Transverse colon (tissue), 4 donors: Measurements from ENCODE around the gene EHMT1. TPM values are rescaled to one million over a fixed set of nuclear protein-coding genes. Genes with fewer than 3 reads are reported as not detected.

Experiments used
- DNase-seq: peaks from one replicate; pipeline ENCODE4 v3.0.0-alpha.2; 2019
- H3K27ac ChIP-seq, 4 donors: fragments of 200-600 bp; sonication (generic); 2 replicates each; pipeline ENCODE4 v1.5.1; 2016 to 2018; ENCODE audit warnings: inconsistent platforms in 4 of 4
- H3K27me3 ChIP-seq: fragments of 200-600 bp; sonication (generic); 2 replicates; pipeline ENCODE4 v1.5.1; 2017; ENCODE audit warnings: inconsistent platforms
- H3K36me3 ChIP-seq, 4 donors: fragments of 200-600 bp; sonication (generic); 2 replicates each; pipeline ENCODE4 v1.5.1; 2017 to 2019; ENCODE audit warnings: inconsistent platforms in 4 of 4
- H3K4me1 ChIP-seq, 4 donors: fragments of 200-600 bp; sonication (generic); 2 replicates each; pipeline ENCODE4 v1.5.1; 2017 to 2020; ENCODE audit warnings: inconsistent platforms in 4 of 4
- H3K4me3 ChIP-seq, 4 donors: fragments of 200-600 bp; sonication (generic); 1 replicate in 1 of 4; 2 replicates in 3 of 4; pipeline versions ENCODE4 v1.5.1 to v1.6.1; 2017 to 2019; ENCODE audit warnings: inconsistent platforms in 4 of 4
- H3K9me3 ChIP-seq, 2 donors: fragments of 200-600 bp; sonication (generic); 2 replicates each; pipeline ENCODE4 v1.5.1; 2017 to 2019; ENCODE audit warnings: inconsistent platforms in 2 of 2
- EP300 ChIP-seq: sonication (generic); formaldehyde crosslinking; IDR thresholded peaks from one replicate; pipeline ENCODE4 v1.6.1; 2017; ENCODE audit warnings: antibody characterized with exemption, low read depth
- POLR2A ChIP-seq: fragments of 450-650 bp; IDR thresholded peaks from one replicate; pipeline ENCODE4 v1.6.1; 2016; ENCODE audit warnings: antibody characterized with exemption, mild to moderate bottlenecking, moderate library complexity
- POLR2AphosphoS5 ChIP-seq, 3 donors: sonication (generic); formaldehyde crosslinking; IDR thresholded peaks; one replicate each; pipeline ENCODE4 v1.6.1; 2016; ENCODE audit warnings: antibody characterized with exemption in 3 of 3
- WGBS, 2 donors: methylation state at CpG; one replicate each; pipeline ENCODE4 v1.1.5; 2018; ENCODE audit warnings: low coverage in 1 of 2; 5-methylcytosine and 5-hydroxymethylcytosine counted together
- in situ Hi-C, 4 donors: fragments of 200-750 bp; cut with MboI; loops; one replicate each; pipeline versions ENCODE4 v1.15.0 to v1.15.1; 2017; ENCODE audit warnings: low sequenced_read_pairs in 3 of 4, low pct_ligation_motif_present in 1 of 4, low pct_unique_long_range_greater_than_20kb in 1 of 4
- intact Hi-C: fragments of 100-400 bp; cut with DNase I; formaldehyde crosslinking; loops from one replicate; pipeline ENCODE4 v1.15.1; 2023; ENCODE audit warnings: low total_unique reads
- total RNA-seq, 4 donors: library from RNA; depleted of rRNA; stranded (reverse); fragments of >200 nt; gene quantifications; one replicate each; pipeline ENCODE4 v1.1.0, GENCODE V29; 2016
- TF ChIP-seq, protein P1 (sequence below), 5 experiments: fragments of 200-600 bp in 3 of 5; fragments of 450-650 bp in 2 of 5; sonication (generic) in 3 of 5; IDR thresholded peaks; 1 replicate in 2 of 5; 2 replicates in 3 of 5; pipeline ENCODE4 v1.5.1; 2016 to 2017; ENCODE audit warnings: antibody characterized with exemption in 5 of 5, inconsistent platforms in 3 of 5, mild to moderate bottlenecking in 2 of 5, moderate library complexity in 1 of 5

The EHMT1 gene
- total RNA-seq, 4 donors from 2014 or later, result 93.8 to 184 (median 139) TPM

DNA sequence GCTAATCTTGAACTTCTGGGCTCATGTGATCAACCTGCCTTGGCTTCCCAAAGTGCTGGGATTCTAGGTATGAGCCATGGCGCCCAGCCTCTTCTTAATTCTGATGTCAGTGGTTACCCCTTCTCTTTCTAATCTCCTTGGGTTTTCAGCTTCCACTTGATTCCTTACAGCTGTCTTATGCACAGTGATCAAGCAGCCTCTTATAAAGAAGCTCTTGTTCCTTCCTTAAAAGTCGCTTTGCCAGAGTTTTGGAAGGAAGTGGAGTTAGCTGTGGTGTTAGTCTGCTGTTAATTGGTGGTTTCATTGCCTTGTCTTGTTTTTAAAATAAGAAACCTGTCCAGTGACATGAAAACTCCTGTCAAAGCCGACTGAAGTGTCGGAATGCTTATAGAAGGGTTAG is 130.7 kb downstream of the EHMT1 start:
- TF ChIP-seq EP300 (no peak), POLR2A (no peak), POLR2AphosphoS5 (IDR thresholded peaks at IDR 0.05) (no peak)
- TF ChIP-seq, protein P1, sequence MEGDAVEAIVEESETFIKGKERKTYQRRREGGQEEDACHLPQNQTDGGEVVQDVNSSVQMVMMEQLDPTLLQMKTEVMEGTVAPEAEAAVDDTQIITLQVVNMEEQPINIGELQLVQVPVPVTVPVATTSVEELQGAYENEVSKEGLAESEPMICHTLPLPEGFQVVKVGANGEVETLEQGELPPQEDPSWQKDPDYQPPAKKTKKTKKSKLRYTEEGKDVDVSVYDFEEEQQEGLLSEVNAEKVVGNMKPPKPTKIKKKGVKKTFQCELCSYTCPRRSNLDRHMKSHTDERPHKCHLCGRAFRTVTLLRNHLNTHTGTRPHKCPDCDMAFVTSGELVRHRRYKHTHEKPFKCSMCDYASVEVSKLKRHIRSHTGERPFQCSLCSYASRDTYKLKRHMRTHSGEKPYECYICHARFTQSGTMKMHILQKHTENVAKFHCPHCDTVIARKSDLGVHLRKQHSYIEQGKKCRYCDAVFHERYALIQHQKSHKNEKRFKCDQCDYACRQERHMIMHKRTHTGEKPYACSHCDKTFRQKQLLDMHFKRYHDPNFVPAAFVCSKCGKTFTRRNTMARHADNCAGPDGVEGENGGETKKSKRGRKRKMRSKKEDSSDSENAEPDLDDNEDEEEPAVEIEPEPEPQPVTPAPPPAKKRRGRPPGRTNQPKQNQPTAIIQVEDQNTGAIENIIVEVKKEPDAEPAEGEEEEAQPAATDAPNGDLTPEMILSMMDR (IDR thresholded peaks at IDR 0.05), result no peak
- in situ Hi-C loops, result no loop called here
- WGBS, 2 donors, result 87 to 100% methylated on average over 2 to 4 of the region's 4 CpGs

DNA sequence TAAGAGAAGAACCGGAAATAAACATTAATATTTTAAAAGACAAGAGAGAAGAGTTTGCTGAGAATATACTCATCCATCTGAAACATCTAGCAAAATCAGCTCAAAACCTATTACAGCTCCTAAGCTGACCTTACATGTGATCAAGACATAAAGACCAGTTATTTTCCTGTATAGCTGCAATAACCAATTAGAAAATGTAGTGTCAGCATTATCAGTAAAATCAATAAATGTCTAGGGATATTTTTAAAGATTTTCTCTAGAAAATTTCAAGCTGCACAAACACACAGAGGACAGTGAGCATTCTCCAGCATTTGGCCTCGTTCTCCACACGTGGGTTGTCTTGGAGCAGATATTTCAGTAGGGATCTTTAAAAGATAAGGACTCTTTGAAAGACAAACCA is 131.2 kb downstream of the EHMT1 start:
- intact Hi-C loops (no loop called here), in situ Hi-C loops (no loop called here)
- H3K4me1 ChIP-seq, result no peaks in the 10 kb centered on the region
- no peaks in the 10 kb centered on the region for H3K9me3 ChIP-seq
- H3K36me3 ChIP-seq, result peaks cover 0 to 32% (median 11%) of the 10 kb centered on the region in 4 donors
- no peaks in the 10 kb centered on the region for H3K27me3 ChIP-seq
- DNase-seq, result no peak
- WGBS, 2 donors, result 76 to 90% methylated on average over 2 to 3 of the region's 3 CpGs
- no peak overlapping the region for H3K4me3 ChIP-seq
- TF ChIP-seq EP300 (no peak), POLR2AphosphoS5 (IDR thresholded peaks at IDR 0.05) (no peak), POLR2A (no peak)
- TF ChIP-seq, protein P1 (IDR thresholded peaks at IDR 0.05), result no peak
- no peak overlapping the region for H3K27ac ChIP-seq

More for the DNA sequence above, 130.7 kb downstream of the EHMT1 start:
- intact Hi-C loops, result no loop called here
- Histone ChIP-seq H3K9me3 (no peaks in the 10 kb centered on the region), H3K4me1 (no peaks in the 10 kb centered on the region), H3K4me3 (no peak overlapping the region), H3K27ac (no peak overlapping the region), H3K36me3 (peaks cover 0 to 31% (median 14%) of the 10 kb centered on the region in 4 donors), H3K27me3 (no peaks in the 10 kb centered on the region)
- DNase-seq, result no peak

DNA sequence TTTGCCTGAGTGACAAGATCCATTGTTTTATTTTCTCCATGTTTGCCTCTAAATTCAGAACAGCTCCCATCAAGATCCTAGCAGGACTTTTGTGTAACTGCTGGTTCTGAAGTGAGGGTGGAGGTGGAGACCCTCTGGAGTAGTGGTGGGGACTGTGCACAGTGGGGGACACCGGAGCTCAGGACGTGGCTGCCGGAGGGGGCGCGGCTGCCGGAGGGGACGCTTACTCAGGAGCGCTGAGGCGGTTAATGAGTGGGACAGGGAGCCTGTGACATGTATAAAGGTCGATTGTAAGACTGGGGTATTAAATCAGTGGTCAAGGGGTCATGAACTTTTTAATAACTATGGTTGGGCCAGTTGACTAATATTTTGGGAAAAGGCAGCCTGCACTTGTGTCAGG is 131.8 kb downstream of the EHMT1 start:
- TF ChIP-seq POLR2A, result no peak
- TF ChIP-seq POLR2AphosphoS5 (IDR thresholded peaks at IDR 0.05), result no peak
- no peak for TF ChIP-seq EP300
- TF ChIP-seq, protein P1 (IDR thresholded peaks at IDR 0.05), result no peak
- in situ Hi-C loops, result no loop called here
- no peaks in the 10 kb centered on the region for H3K9me3 ChIP-seq
- no peaks in the 10 kb centered on the region for H3K4me1 ChIP-seq
- intact Hi-C loops, result no loop called here
- no peak for DNase-seq
- H3K27me3 ChIP-seq, result no peaks in the 10 kb centered on the region
- 97 to 98% methylated on average over 7 to 10 of the region's 10 CpGs for WGBS, 2 donors
- no peak overlapping the region for H3K4me3 ChIP-seq
- no peak overlapping the region for H3K27ac ChIP-seq
- H3K36me3 ChIP-seq, result peaks cover 0 to 37% (median 8%) of the 10 kb centered on the region in 4 donors

DNA sequence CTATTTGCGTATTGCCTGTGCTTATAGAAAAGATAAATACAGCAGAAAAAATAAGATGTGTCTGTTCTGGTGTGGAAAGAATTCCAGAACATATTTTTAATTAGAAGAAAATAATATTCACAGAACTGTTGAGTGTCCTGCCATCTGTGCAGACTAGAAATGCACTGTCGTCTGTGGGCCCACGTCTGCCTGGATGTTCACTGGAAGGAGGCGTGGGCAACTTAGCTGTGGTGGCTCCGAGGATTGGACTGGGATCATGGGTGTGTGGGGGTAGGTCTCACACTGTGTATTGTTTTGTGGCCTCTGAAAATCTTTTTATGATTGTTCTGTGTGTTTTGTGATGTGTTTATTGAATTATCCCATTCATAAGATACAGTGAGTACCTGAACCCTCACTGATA is 132.8 kb downstream of the EHMT1 start:
- 89 to 96% methylated on average over 3 to 5 of the region's 5 CpGs for WGBS, 2 donors
- Histone ChIP-seq H3K36me3 (peaks cover 0 to 39% (median 4%) of the 10 kb centered on the region in 4 donors), H3K4me3 (no peak overlapping the region), H3K27me3 (no peaks in the 10 kb centered on the region), H3K9me3 (no peaks in the 10 kb centered on the region), H3K4me1 (no peaks in the 10 kb centered on the region), H3K27ac (no peak overlapping the region)
- DNase-seq, result no peak
- TF ChIP-seq POLR2AphosphoS5 (IDR thresholded peaks at IDR 0.05) (no peak), POLR2A (no peak), EP300 (no peak)
- TF ChIP-seq, protein P1 (IDR thresholded peaks at IDR 0.05), result no peak
- in situ Hi-C loops (no loop called here), intact Hi-C loops (no loop called here)
